SU-DHL-6 (cell line): ENCODE data around the gene MOB1A.

Experiments
- EZH2phosphoT487 ChIP-seq: fragments of 200-600 bp; sonication (generic), shearing (Covaris generic); conservative IDR thresholded peaks from 2 replicates; pipeline ENCODE4 v1.6.1; 2018; ENCODE audit warnings: mild to moderate bottlenecking, antibody characterized with exemption, low read length, moderate library complexity, mixed read lengths
- TF ChIP-seq, protein P1 (sequence below): fragments of 200-600 bp; sonication (generic); IDR thresholded peaks from one replicate; pipeline ENCODE4 v1.5.1; 2017; ENCODE audit warnings: antibody characterized with exemption, mild to moderate bottlenecking, low read length, moderate library complexity; ENCODE audit not compliant: insufficient read depth, poor library complexity, severe bottlenecking

DNA sequence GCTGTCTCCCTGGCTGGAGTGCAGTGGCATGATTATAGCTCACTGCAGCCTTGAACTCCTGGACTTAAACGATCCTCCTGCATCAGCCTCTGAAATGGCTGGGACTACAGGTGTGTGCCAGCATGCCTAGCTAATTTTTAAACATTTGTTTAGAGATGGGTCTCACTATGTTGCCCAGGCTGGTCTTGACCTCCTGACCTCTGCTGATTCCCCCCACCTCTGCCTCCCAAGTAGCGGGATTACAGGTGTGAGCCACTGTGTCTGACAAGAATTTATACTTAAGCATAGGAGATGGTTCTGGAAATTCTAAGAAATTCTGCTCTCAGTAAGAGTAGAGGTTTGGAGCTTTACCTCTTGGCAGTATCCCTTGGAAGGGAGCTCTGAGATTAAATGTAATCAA, 38.0 kb upstream of the MOB1A start:
- TF ChIP-seq, protein P1, sequence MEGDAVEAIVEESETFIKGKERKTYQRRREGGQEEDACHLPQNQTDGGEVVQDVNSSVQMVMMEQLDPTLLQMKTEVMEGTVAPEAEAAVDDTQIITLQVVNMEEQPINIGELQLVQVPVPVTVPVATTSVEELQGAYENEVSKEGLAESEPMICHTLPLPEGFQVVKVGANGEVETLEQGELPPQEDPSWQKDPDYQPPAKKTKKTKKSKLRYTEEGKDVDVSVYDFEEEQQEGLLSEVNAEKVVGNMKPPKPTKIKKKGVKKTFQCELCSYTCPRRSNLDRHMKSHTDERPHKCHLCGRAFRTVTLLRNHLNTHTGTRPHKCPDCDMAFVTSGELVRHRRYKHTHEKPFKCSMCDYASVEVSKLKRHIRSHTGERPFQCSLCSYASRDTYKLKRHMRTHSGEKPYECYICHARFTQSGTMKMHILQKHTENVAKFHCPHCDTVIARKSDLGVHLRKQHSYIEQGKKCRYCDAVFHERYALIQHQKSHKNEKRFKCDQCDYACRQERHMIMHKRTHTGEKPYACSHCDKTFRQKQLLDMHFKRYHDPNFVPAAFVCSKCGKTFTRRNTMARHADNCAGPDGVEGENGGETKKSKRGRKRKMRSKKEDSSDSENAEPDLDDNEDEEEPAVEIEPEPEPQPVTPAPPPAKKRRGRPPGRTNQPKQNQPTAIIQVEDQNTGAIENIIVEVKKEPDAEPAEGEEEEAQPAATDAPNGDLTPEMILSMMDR: no peak
- no peak for TF ChIP-seq EZH2phosphoT487
